ENCODE measurements around the gene RPL28.

GRCh38 chr19:55339889-55340783 is 45.6 kb upstream of the RPL28 start:
- TF ChIP-seq POLR2AphosphoS5 (IDR thresholded peaks at IDR 0.05) (no peak), POLR2A (IDR thresholded peaks at IDR 0.05) (peak in 2 of 3 donors; percentile 38 to 85)
- TF ChIP-seq, protein P1, sequence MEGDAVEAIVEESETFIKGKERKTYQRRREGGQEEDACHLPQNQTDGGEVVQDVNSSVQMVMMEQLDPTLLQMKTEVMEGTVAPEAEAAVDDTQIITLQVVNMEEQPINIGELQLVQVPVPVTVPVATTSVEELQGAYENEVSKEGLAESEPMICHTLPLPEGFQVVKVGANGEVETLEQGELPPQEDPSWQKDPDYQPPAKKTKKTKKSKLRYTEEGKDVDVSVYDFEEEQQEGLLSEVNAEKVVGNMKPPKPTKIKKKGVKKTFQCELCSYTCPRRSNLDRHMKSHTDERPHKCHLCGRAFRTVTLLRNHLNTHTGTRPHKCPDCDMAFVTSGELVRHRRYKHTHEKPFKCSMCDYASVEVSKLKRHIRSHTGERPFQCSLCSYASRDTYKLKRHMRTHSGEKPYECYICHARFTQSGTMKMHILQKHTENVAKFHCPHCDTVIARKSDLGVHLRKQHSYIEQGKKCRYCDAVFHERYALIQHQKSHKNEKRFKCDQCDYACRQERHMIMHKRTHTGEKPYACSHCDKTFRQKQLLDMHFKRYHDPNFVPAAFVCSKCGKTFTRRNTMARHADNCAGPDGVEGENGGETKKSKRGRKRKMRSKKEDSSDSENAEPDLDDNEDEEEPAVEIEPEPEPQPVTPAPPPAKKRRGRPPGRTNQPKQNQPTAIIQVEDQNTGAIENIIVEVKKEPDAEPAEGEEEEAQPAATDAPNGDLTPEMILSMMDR (IDR thresholded peaks at IDR 0.05 in 8 of 11, conservative IDR thresholded peaks at IDR 0.05 in 3 of 11): peak in 1 of 11 experiments; percentile 2

Measured in spleen (tissue), 7 donors.